Naive B cell (primary cell): ENCODE measurements around the gene DNAJC16. TPM values are rescaled to one million over a fixed set of nuclear protein-coding genes. Genes with fewer than 3 reads are reported as not detected.

ENCODE experiments used
- ATAC-seq, 2 donors: fragments of 150-1000 bp; cut with Tn5 transposase; 2 replicates each; pipeline ENCODE4 v1.10.0; 2021; ENCODE audit warnings: low read depth in 2 of 2, mild to moderate bottlenecking in 2 of 2, moderate library complexity in 2 of 2
- DNase-seq: peaks from one replicate; pipeline ENCODE4 v3.0.0; 2022
- H3K27ac Mint-ChIP-seq, 6 donors: one replicate each; pipeline ENCODE4 v1.8.0; 2020 to 2022; ENCODE audit warnings: mild to moderate bottlenecking in 6 of 6, mixed read lengths in 6 of 6, moderate library complexity in 5 of 6, inconsistent platforms in 2 of 6
- H3K27me3 Mint-ChIP-seq, 3 donors: one replicate each; pipeline ENCODE4 v1.8.0; 2021 to 2022; ENCODE audit warnings: mixed read lengths in 3 of 3, mild to moderate bottlenecking in 1 of 3
- H3K36me3 Mint-ChIP-seq, 2 donors: one replicate each; pipeline ENCODE4 v1.8.0; 2020 to 2022; ENCODE audit warnings: mixed read lengths in 2 of 2, inconsistent platforms in 1 of 2, mild to moderate bottlenecking in 1 of 2
- H3K4me1 Mint-ChIP-seq, 3 donors: one replicate each; pipeline ENCODE4 v1.8.0; 2020 to 2022; ENCODE audit warnings: mixed read lengths in 3 of 3, inconsistent platforms in 1 of 3, mild to moderate bottlenecking in 1 of 3, moderate library complexity in 1 of 3
- H3K4me3 Mint-ChIP-seq, 8 donors: one replicate each; pipeline ENCODE4 v1.8.0; 2020 to 2022; ENCODE audit warnings: mild to moderate bottlenecking in 8 of 8, mixed read lengths in 8 of 8, moderate library complexity in 8 of 8, inconsistent platforms in 2 of 8
- H3K9me3 Mint-ChIP-seq, 7 donors: one replicate each; pipeline ENCODE4 v1.8.0; 2020 to 2022; ENCODE audit warnings: mixed read lengths in 7 of 7, mild to moderate bottlenecking in 5 of 7, inconsistent platforms in 2 of 7, moderate library complexity in 1 of 7
- polyA plus RNA-seq, 6 donors: library from polyadenylated mRNA; unstranded; fragments of 300-500 nt; fragmentation: Illumina TruSeq; gene quantifications; one replicate each; pipeline ENCODE4 v1.2.3, GENCODE V29; 2021; ENCODE audit warnings: low read depth in 6 of 6

The DNAJC16 gene
- polyA plus RNA-seq, 6 donors from 2014 or later = 8.5 to 15.4 (median 14.4) TPM

DNA sequence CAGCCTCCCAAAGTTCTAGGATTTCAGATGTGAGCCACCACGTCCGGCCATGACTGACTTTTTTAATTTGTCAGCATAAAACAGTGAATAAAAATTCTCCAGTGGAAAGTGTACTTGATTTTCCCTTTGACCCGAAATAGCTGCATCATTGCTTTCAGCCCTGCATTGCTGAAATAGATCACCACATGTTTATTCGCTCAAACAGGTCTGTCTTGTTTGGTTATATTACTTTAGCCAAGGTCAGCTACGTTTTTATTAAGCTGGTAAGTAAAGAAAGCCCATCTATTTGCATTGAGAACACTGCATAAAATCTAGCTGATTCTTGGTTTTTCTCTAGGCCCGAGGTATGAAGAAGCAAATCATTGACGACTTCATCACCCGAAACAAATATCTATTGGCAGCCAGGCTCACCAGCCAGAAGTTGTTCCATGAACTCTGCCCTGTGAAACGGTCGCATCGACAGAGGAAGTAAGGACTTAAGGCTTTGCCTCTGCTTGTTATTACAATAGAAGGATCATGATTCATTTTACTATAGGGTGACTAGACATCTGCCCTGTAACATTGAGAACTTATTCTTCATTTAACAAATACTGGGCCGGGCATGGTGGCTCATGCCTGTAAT, 32.7 kb downstream of the DNAJC16 start:
- Mint-ChIP-seq H3K4me1 (peaks cover 6 to 19% (median 7%) of the 10 kb centered on the region in 3 donors), H3K36me3 (peaks cover 9 to 13% of the 10 kb centered on the region in 2 donors), H3K9me3 (no peaks in the 10 kb centered on the region), H3K27me3 (no peaks in the 10 kb centered on the region), H3K27ac (no peak overlapping the region), H3K4me3 (no peak overlapping the region)
- no peak for DNase-seq
- ATAC-seq = no peak

DNA sequence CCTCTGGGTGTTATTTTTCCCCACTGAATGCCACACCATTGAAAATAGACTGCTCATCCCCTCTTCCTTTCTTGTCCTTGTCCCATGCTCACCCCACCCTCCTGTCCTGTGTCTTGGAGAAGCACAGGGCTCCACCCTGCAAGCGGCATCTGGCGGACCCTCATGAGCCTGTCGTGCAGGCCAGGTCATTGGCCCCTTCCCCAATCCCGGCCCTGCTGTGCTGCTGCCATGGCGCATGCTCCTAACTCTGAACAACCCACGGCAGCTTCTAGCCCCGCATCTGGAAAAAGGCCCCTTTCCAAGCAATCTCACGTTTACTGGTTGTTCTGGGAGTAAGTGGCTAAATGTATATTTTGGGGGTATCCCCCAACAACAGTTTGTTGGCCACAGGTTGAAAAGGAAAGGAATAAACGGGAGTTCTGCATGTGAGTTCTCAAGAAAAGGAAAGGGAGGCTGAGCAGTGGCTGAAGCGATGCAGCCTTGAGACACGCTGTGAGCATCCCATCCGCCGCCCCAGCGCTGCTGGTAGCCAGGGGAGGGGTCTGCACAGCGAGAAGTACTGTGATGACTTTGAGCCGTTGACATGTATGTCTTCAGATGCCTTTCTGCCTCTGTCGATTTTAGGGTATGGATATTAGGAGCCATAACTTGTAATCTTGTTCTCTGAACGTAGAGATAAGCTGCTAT, 41.9 kb downstream of the DNAJC16 start:
- Mint-ChIP-seq H3K27me3 (no peaks in the 10 kb centered on the region), H3K4me1 (peaks cover 20 to 64% (median 33%) of the 10 kb centered on the region in 3 donors), H3K36me3 (peaks cover 8 to 18% of the 10 kb centered on the region in 2 donors), H3K9me3 (no peaks in the 10 kb centered on the region), H3K27ac (peak overlapping the region in 1 of 6 donors; percentile 86), H3K4me3 (no peak overlapping the region)
- ATAC-seq (no peak), DNase-seq (no peak)

DNA sequence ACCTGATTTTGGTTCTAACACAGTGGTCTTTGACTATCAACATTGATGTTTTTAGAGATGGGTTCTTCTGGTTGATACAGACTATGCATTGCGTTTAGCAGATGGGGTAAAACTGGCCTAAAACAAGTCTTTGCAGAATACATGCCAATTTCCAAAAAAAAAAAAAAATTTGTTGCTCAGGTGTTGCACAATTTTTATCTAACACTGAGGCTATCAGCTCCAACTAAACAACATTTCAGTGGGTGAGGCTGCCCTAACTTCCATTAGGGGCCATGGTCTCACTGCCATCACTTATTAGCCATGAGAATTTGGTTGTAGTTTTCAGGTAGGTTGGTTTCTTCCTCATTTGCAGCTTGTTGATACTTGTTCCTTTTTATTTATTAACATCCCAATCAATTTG, 44.2 kb downstream of the DNAJC16 start:
- peak overlapping the region in 6 of 8 donors; percentile 37 to 89 (median 67) for H3K4me3 Mint-ChIP-seq
- H3K9me3 Mint-ChIP-seq = no peaks in the 10 kb centered on the region
- H3K4me1 Mint-ChIP-seq = peaks cover 16 to 44% (median 32%) of the 10 kb centered on the region in 3 donors
- no peak for DNase-seq
- no peak for ATAC-seq
- H3K27me3 Mint-ChIP-seq = no peaks in the 10 kb centered on the region
- peaks cover 12 to 15% of the 10 kb centered on the region in 2 donors for H3K36me3 Mint-ChIP-seq
- H3K27ac Mint-ChIP-seq = peak overlapping the region; percentile 7 to 96 (median 51)

DNA sequence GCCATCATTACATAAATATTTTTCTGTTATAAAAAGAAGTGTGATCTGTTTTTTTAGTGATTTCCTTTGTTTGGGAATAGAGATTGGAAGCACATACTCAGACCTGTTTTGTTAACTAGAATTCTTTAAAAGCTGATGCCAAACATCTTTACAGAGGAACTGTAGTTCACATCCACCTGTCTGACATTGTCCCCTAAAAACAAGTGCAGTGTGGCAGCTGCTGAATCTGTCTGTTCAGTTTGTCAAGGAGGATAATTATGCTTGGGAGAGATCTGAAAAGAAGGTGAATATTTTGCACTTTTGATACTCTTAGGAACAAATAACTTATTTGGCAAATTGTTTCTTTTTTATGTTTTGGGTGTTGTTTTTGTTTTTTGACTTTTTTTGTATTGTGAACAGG, 44.6 kb downstream of the DNAJC16 start:
- no peaks in the 10 kb centered on the region for H3K9me3 Mint-ChIP-seq
- H3K36me3 Mint-ChIP-seq = peaks cover 12 to 15% of the 10 kb centered on the region in 2 donors
- ATAC-seq (no peak), DNase-seq (no peak)
- peak overlapping the region; percentile 65 to 96 (median 80) for H3K27ac Mint-ChIP-seq
- peak overlapping the region; percentile 41 to 89 (median 72) for H3K4me3 Mint-ChIP-seq
- H3K4me1 Mint-ChIP-seq = peaks cover 16 to 42% (median 32%) of the 10 kb centered on the region in 3 donors
- no peaks in the 10 kb centered on the region for H3K27me3 Mint-ChIP-seq

DNA sequence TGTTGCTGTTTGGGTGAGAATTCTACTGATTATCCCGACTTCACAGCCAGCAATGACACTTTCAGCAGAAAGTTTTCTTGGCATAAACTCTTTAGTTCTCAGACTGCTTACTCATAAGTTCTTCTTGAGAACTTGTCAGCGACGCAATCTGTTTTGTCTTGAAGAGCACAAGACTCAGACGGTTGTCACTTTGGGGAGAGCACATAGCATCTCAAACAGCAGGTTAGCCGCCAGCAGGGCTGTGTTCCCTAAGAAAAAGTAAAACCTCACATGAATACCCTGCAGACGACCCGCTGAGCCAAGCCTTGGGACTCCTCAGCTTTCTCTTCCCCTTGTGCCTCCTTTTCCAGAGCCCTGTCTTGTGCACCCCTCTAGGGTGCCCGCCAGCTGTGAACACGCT, 46.8 kb downstream of the DNAJC16 start:
- no peaks in the 10 kb centered on the region for H3K9me3 Mint-ChIP-seq
- peaks cover 0 to 9% of the 10 kb centered on the region in 2 donors for H3K36me3 Mint-ChIP-seq
- no peaks in the 10 kb centered on the region for H3K27me3 Mint-ChIP-seq
- peak overlapping the region in 1 of 8 donors; percentile 12 for H3K4me3 Mint-ChIP-seq
- DNase-seq (no peak), ATAC-seq (no peak)
- peaks cover 17 to 51% (median 32%) of the 10 kb centered on the region in 3 donors for H3K4me1 Mint-ChIP-seq
- peak overlapping the region in 5 of 6 donors; percentile 11 to 51 (median 33) for H3K27ac Mint-ChIP-seq

DNA sequence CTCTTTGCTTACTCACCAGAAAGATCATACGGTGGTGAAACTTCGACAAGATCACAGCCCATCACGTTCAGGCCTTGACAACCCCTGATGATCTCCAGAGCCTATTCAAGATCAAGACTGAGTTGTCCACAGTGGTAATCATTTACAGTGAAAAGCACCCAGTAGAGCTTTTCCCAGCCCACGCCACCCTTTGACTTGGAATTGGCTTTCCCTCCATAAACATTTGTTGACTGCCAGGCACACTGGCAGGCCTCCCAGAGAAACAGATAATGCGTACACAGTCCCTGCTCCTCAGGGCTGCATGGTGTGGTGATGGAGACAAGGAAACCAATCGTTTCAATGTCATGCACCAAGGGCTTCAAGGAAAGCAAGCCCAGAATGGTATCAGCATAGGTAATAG, 48.1 kb downstream of the DNAJC16 start:
- no peaks in the 10 kb centered on the region for H3K27me3 Mint-ChIP-seq
- no peaks in the 10 kb centered on the region for H3K9me3 Mint-ChIP-seq
- peaks cover 30 to 61% (median 44%) of the 10 kb centered on the region in 3 donors for H3K4me1 Mint-ChIP-seq
- H3K36me3 Mint-ChIP-seq = peaks cover 0 to 7% of the 10 kb centered on the region in 2 donors
- DNase-seq (no peak), ATAC-seq (no peak)
- H3K27ac Mint-ChIP-seq = peak overlapping the region in 1 of 6 donors; percentile 49
- peak overlapping the region in 1 of 8 donors; percentile 10 for H3K4me3 Mint-ChIP-seq

DNA sequence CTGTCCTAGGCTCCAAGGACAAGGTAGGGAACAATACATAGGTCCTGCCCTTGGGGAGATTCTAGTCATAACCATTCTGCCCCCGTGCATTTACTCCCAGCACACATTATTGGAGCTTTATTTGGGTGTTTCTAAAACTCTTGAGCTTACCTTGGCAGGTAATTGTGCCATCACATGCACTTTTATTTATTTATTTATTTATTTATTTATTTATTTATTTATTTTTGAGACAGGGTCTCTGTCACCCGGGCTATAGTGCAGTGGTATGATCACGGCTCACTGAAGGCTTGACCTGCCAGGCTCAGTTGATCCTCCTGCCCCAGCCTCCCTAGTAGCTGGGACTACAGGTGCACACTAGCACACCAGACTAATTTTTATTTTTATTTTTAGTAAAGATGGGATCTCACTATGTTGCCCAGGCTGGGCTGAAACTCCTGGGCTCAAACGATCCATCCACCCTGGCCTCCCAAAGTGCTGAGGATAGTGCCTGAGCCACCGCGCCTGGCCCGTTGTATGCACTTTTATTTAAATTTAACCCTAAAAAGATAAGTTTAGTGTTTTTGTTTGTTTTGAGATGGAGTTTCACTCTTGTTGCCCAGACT, 49.0 kb downstream of the DNAJC16 start:
- H3K4me1 Mint-ChIP-seq = peaks cover 31 to 64% (median 43%) of the 10 kb centered on the region in 3 donors
- no peak overlapping the region for H3K27ac Mint-ChIP-seq
- H3K9me3 Mint-ChIP-seq = no peaks in the 10 kb centered on the region
- H3K36me3 Mint-ChIP-seq = peaks cover 0 to 7% of the 10 kb centered on the region in 2 donors
- DNase-seq (no peak), ATAC-seq (no peak)
- H3K27me3 Mint-ChIP-seq = no peaks in the 10 kb centered on the region
- no peak overlapping the region for H3K4me3 Mint-ChIP-seq

DNA sequence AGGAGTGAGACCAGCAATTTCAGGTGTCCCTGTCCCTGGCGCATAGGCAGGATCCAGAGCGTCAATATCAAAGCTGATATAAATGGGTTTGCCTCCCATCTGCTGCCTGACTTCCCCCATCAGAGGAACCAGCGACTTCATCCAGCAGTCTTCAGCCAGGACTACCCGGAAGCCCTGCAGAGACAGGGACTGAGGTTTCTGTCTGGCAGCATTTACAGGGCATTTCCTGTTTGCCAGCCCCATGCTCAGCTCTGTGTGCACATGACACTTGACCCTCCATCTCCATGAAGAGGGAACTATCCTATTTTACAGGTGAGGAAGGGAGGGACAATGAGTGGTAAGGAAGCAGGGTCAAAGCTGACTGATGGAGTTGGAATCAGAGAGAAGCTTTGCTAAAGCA, 51.0 kb downstream of the DNAJC16 start:
- ATAC-seq (no peak), DNase-seq (no peak)
- no peaks in the 10 kb centered on the region for H3K27me3 Mint-ChIP-seq
- H3K9me3 Mint-ChIP-seq = no peaks in the 10 kb centered on the region
- H3K27ac Mint-ChIP-seq = peak overlapping the region in 2 of 6 donors; percentile 11 to 67
- no peak overlapping the region for H3K4me3 Mint-ChIP-seq
- peaks cover 0 to 7% of the 10 kb centered on the region in 2 donors for H3K36me3 Mint-ChIP-seq
- peaks cover 21 to 48% (median 30%) of the 10 kb centered on the region in 3 donors for H3K4me1 Mint-ChIP-seq

- peak overlapping the region; percentile 41 to 89 (median 66) for H3K4me3 Mint-ChIP-seq
- H3K36me3 Mint-ChIP-seq = peaks cover 0 to 7% of the 10 kb centered on the region in 2 donors
- DNase-seq (peak; percentile 41), ATAC-seq (peak; percentile 88)
- H3K9me3 Mint-ChIP-seq = no peaks in the 10 kb centered on the region
- peaks cover 19 to 54% (median 24%) of the 10 kb centered on the region in 3 donors for H3K4me1 Mint-ChIP-seq
- H3K27ac Mint-ChIP-seq = peak overlapping the region; percentile 85 to 97 (median 91)
- no peaks in the 10 kb centered on the region for H3K27me3 Mint-ChIP-seq
These were observed 52.5 kb downstream of the DNAJC16 start for GRCh38 chr1:15578921-15579682.

- Mint-ChIP-seq H3K27ac (peak overlapping the region; percentile 85 to 97 (median 91)), H3K9me3 (no peaks in the 10 kb centered on the region), H3K4me3 (peak overlapping the region; percentile 9 to 89 (median 64)), H3K36me3 (peaks cover 0 to 7% of the 10 kb centered on the region in 2 donors), H3K27me3 (no peaks in the 10 kb centered on the region), H3K4me1 (peaks cover 18 to 58% (median 28%) of the 10 kb centered on the region in 3 donors)
- ATAC-seq (peak; percentile 13 to 20), DNase-seq (no peak)
These were observed 53.0 kb downstream of the DNAJC16 start for GRCh38 chr1:15579683-15580047.

DNA sequence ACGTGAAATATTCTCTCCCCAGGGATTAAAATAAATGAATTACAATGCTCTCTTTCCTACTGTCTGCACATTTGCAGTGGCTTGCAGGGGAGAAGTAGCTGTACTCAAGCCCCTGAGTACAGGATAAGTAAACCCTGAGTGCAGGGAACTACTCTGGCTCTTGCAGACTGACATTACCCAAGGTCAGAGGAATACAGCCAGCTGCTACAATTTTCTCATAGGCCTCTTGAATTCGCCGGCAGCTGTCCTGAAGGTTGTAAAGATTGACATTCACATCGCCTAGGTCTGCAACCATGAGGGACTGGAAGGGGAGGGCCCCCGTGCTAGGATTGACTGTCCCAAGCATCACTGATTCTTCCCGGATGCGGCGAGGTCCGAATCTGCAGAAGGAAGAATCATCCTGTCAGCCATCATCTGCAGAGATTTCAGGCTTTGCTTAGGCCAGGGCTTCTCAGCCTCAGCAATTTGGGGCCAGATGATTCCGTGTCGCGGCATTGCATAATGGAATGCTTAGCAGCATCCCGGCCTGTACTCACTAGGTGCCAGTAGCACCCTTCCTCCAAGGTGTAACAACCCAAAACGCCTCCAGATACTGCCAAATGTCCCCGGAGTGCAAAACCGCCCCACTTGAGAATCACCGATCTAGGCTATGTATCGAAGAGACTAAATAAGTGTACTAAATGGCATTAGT, 56.5 kb downstream of the DNAJC16 start:
- H3K9me3 Mint-ChIP-seq = peaks cover 0 to 2% (median 0%) of the 10 kb centered on the region in 7 donors
- H3K27ac Mint-ChIP-seq = peak overlapping the region in 3 of 6 donors; percentile 7 to 76 (median 33)
- no peak for DNase-seq
- no peaks in the 10 kb centered on the region for H3K27me3 Mint-ChIP-seq
- no peak for ATAC-seq
- H3K36me3 Mint-ChIP-seq = peaks cover 0 to 3% of the 10 kb centered on the region in 2 donors
- peak overlapping the region in 7 of 8 donors; percentile 55 to 89 (median 79) for H3K4me3 Mint-ChIP-seq
- peaks cover 27 to 59% (median 27%) of the 10 kb centered on the region in 3 donors for H3K4me1 Mint-ChIP-seq

- DNase-seq (peak; percentile 61), ATAC-seq (peak; percentile 84)
- H3K27me3 Mint-ChIP-seq = no peaks in the 10 kb centered on the region
- peaks cover 12 to 44% (median 13%) of the 10 kb centered on the region in 3 donors for H3K4me1 Mint-ChIP-seq
- peaks cover 0 to 6% of the 10 kb centered on the region in 2 donors for H3K36me3 Mint-ChIP-seq
- H3K9me3 Mint-ChIP-seq = peaks cover 0 to 3% (median 0%) of the 10 kb centered on the region in 7 donors
- peak within 1 kb of the TSS in 5 of 6 donors; percentile 74 to 81 (median 76) for H3K27ac Mint-ChIP-seq
- peak within 1 kb of the TSS; percentile 79 to 92 (median 86) for H3K4me3 Mint-ChIP-seq
These were observed 58.1 kb downstream of the DNAJC16 start, which contains the start of gene AGMAT for GRCh38 chr1:15584489-15585363. TSS of gene AGMAT (minus strand) at chr1:15585051. CDS start at chr1:15584967, 84 bp downstream.
